SK-N-SH treated with all-trans-retinoic acid at 6 μM for 48 hours (cell line): ENCODE data around the gene SLC10A1.

Source experiments
- ATAC-seq: fragments of 200-7000 bp; cut with Tn5 transposase; 3 replicates; pipeline ENCODE4 v1.9.1; 2020; ENCODE audit warnings: mild to moderate bottlenecking, moderate library complexity
- BACH2 ChIP-seq: fragments of 250-450 bp; sonication (Bioruptor Pico); IDR thresholded peaks from 2 replicates; pipeline ENCODE4 v1.9.0; 2021; ENCODE audit warnings: mild to moderate bottlenecking, borderline replicate concordance
- CSDC2 ChIP-seq: fragments of 250-450 bp; sonication (Bioruptor Pico); IDR thresholded peaks from 2 replicates; pipeline ENCODE4 v1.5.0; 2020; ENCODE audit warnings: mild to moderate bottlenecking, moderate library complexity
- ESRRG ChIP-seq: fragments of 250-450 bp; sonication (Bioruptor Pico); IDR thresholded peaks from 2 replicates; pipeline ENCODE4 v1.6.1; 2021; ENCODE audit warnings: mild to moderate bottlenecking
- GLIS3 ChIP-seq: fragments of 250-450 bp; sonication (Bioruptor Pico); IDR thresholded peaks from 2 replicates; pipeline ENCODE4 v1.5.0; 2020; ENCODE audit warnings: mild to moderate bottlenecking, moderate library complexity
- OSR1 ChIP-seq: fragments of 250-450 bp; sonication (Bioruptor Pico); IDR thresholded peaks from 2 replicates; pipeline ENCODE4 v1.8.0; 2022; ENCODE audit warnings: moderate library complexity, mild to moderate bottlenecking, inconsistent platforms
- PPARA ChIP-seq: fragments of 250-450 bp; sonication (Bioruptor Pico); IDR thresholded peaks from 2 replicates; pipeline ENCODE4 v1.5.0; 2020; ENCODE audit warnings: mild to moderate bottlenecking, borderline replicate concordance
- RARB ChIP-seq: fragments of 250-450 bp; sonication (Bioruptor Pico); IDR thresholded peaks from 2 replicates; pipeline ENCODE4 v1.8.0; 2021; ENCODE audit warnings: mild to moderate bottlenecking, moderate library complexity
- TCF4 ChIP-seq: fragments of 250-450 bp; sonication (Bioruptor Pico); IDR thresholded peaks from 2 replicates; pipeline ENCODE4 v1.8.0; 2021; ENCODE audit warnings: mild to moderate bottlenecking, moderate library complexity, borderline replicate concordance
- ZFP3 ChIP-seq: fragments of 250-450 bp; sonication (Bioruptor Pico); IDR thresholded peaks from 2 replicates; pipeline ENCODE4 v1.5.0; 2020; ENCODE audit warnings: mild to moderate bottlenecking, moderate library complexity
- ZFP30 ChIP-seq: fragments of 450-650 bp; formaldehyde crosslinking; IDR thresholded peaks from 2 replicates; pipeline ENCODE4 v1.5.0; 2022; ENCODE audit warnings: mild to moderate bottlenecking, moderate library complexity
- ZNF565 ChIP-seq: fragments of 450-650 bp; formaldehyde crosslinking; conservative IDR thresholded peaks from 2 replicates; pipeline ENCODE4 v1.5.0; 2020; ENCODE audit warnings: low read depth, mild to moderate bottlenecking, moderate library complexity
- ZNF70 ChIP-seq: fragments of 450-650 bp; formaldehyde crosslinking; IDR thresholded peaks from 2 replicates; pipeline ENCODE4 v1.5.0; 2020; ENCODE audit warnings: mild to moderate bottlenecking, moderate library complexity
- TF ChIP-seq, protein P1 (sequence below): fragments of 250-450 bp; sonication (Bioruptor Pico); IDR thresholded peaks from 2 replicates; pipeline ENCODE4 v1.5.1; 2020; ENCODE audit warnings: low read depth, mild to moderate bottlenecking, moderate library complexity
- TF ChIP-seq, protein P2 (sequence below): fragments of 250-450 bp; sonication (Bioruptor Pico); IDR thresholded peaks from 2 replicates; pipeline ENCODE4 v1.8.0; 2021; ENCODE audit warnings: low read depth, mild to moderate bottlenecking, moderate library complexity, borderline replicate concordance
- TF ChIP-seq, protein P3 (sequence below): fragments of 250-450 bp; sonication (Bioruptor Pico); IDR thresholded peaks from 2 replicates; pipeline ENCODE4 v1.8.0; 2020; ENCODE audit warnings: mild to moderate bottlenecking, moderate library complexity, borderline replicate concordance
- TF ChIP-seq, protein P4 (sequence below): fragments of 250-450 bp; sonication (Bioruptor Pico); IDR thresholded peaks from 2 replicates; pipeline ENCODE4 v1.5.0; 2020; ENCODE audit warnings: mild to moderate bottlenecking, moderate library complexity
- TF ChIP-seq, protein P5 (sequence below): fragments of 250-450 bp; sonication (Bioruptor Pico); IDR thresholded peaks from 2 replicates; pipeline ENCODE4 v1.5.1; 2021; ENCODE audit warnings: mild to moderate bottlenecking, moderate library complexity

Gene SLC10A1

DNA sequence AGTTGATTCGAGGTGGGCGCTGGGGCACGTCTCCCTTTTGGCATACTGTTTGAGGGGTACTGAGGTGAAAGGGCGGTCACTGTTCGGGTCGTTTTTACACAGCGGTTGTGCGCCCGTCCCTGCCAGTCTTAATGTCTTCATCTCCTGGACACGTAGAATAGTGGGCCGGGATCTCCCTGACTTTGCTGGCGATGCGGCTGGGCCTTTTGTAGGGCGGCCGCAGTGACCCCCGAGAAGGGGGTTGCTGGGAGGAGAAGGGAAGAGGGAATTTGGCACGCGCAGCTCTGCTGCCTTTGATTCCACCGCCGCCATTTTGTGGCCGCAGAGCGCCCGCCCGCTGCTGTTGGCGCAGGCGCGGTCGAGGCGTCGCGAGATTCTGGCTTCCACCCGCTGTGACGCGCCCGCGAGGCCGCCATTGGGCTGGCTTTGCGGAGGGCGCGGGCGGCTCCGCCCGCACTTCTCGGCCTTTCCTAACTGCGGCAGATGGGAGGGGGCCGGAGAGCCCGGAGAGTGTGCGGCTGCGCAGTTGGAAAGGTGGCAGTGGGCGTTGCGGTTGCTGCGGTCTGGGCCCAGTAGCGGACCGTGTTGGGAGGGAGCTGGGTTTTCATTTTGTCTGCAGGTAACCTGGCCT, 29.6 kb downstream of the SLC10A1 start (continued):
- TF ChIP-seq, protein P1, sequence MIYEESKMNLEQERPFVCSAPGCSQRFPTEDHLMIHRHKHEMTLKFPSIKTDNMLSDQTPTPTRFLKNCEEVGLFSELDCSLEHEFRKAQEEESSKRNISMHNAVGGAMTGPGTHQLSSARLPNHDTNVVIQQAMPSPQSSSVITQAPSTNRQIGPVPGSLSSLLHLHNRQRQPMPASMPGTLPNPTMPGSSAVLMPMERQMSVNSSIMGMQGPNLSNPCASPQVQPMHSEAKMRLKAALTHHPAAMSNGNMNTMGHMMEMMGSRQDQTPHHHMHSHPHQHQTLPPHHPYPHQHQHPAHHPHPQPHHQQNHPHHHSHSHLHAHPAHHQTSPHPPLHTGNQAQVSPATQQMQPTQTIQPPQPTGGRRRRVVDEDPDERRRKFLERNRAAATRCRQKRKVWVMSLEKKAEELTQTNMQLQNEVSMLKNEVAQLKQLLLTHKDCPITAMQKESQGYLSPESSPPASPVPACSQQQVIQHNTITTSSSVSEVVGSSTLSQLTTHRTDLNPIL (CRISPR knock-in tag) = 0 out of 2 replicates have a peak, but pooled peaks have one; percentile 48
- TF ChIP-seq, protein P2, sequence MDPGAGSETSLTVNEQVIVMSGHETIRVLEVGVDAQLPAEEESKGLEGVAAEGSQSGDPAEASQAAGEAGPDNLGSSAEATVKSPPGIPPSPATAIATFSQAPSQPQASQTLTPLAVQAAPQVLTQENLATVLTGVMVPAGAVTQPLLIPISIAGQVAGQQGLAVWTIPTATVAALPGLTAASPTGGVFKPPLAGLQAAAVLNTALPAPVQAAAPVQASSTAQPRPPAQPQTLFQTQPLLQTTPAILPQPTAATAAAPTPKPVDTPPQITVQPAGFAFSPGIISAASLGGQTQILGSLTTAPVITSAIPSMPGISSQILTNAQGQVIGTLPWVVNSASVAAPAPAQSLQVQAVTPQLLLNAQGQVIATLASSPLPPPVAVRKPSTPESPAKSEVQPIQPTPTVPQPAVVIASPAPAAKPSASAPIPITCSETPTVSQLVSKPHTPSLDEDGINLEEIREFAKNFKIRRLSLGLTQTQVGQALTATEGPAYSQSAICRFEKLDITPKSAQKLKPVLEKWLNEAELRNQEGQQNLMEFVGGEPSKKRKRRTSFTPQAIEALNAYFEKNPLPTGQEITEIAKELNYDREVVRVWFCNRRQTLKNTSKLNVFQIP (CRISPR knock-in tag) = 0 out of 2 replicates have a peak, but pooled peaks have one; percentile 2
- no peak for TF ChIP-seq ZFP3 (CRISPR knock-in tag)
- no peak for TF ChIP-seq BACH2
- TF ChIP-seq ESRRG (CRISPR knock-in tag) = peak; percentile 67; the same call in 1 of the 2 replicates
- 0 out of 2 replicates have a peak, but pooled peaks have one; percentile 43 for TF ChIP-seq ZNF70 (CRISPR knock-in tag)
- TF ChIP-seq RARB = peak; percentile 73; the same call in 1 of the 2 replicates
- TF ChIP-seq, protein P3, sequence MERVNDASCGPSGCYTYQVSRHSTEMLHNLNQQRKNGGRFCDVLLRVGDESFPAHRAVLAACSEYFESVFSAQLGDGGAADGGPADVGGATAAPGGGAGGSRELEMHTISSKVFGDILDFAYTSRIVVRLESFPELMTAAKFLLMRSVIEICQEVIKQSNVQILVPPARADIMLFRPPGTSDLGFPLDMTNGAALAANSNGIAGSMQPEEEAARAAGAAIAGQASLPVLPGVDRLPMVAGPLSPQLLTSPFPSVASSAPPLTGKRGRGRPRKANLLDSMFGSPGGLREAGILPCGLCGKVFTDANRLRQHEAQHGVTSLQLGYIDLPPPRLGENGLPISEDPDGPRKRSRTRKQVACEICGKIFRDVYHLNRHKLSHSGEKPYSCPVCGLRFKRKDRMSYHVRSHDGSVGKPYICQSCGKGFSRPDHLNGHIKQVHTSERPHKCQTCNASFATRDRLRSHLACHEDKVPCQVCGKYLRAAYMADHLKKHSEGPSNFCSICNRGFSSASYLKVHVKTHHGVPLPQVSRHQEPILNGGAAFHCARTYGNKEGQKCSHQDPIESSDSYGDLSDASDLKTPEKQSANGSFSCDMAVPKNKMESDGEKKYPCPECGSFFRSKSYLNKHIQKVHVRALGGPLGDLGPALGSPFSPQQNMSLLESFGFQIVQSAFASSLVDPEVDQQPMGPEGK (CRISPR knock-in tag) = no peak
- no peak for TF ChIP-seq PPARA
- no peak for TF ChIP-seq ZNF565 (CRISPR knock-in tag)
- TF ChIP-seq TCF4 (CRISPR knock-in tag) = no peak

DNA sequence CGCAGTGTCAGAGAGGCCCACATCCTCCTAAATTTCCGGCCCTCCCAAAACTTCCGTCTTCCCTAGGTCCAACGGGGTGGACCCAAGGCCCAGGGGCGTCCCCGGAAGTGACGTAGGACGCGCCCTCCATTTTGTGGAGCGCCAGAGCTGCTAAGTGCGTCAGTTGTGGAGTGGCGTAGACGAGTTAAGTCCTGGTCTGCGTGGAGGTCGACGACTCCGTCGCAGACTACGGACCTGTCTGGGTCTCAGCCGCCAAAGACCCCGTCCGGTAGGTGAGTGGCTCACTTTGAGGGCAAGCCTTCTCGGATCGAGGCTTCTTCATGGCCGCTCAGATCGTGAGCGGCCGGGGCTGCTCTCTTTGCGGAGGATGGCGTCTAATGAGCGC, 30.1 kb downstream of the SLC10A1 start, which contains the start of gene SRSF5:
TSS of gene SRSF5 (plus strand) at position 159 of the 385 bp plus-strand sequence. CDS start 1,015 bp downstream, outside the sequence.
- peak; percentile 93 for ATAC-seq
- TF ChIP-seq RARB (0 out of 2 replicates have a peak, but pooled peaks have one; percentile 4), ZNF565 (CRISPR knock-in tag) (no peak)
- TF ChIP-seq, protein P2 (CRISPR knock-in tag) = 0 out of 2 replicates have a peak, but pooled peaks have one; percentile 37
- TF ChIP-seq, all 23 proteins: peak for 2

DNA sequence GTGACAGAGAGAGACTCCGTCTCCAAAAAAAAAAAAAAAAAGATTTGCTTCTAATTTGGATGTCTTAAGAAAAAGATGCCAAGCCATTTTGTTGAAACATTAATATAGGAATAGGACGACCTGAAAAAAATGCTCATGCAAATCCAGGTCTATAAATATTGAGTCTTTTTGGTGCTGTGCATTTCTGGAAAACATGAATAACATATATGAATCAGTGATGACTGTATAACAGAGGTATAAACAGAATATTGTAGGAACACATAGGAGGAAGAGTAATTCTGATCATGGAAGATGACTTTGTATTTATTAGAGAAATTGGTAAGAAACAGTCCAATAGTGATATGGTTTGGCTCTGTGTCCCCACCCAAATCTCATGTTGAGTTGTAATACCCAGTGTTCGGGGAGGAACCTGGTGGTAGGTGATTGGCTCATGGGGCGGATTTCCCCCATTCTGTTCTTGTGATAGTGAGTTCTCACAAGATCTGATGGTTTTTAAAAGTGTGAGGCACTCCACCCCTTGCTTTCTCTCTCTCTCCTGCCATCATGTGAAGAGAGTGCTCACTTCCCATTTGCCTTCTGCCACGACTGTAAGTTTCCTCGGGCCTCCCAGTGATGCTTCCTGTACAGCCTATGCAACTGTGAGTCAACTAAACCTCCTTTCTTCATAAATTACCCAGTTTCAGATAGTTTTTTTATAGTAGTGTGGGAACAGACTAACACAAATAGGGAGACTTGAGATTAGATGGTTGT, 33.1 kb downstream of the SLC10A1 start:
- no peak for ATAC-seq
- TF ChIP-seq, protein P1 (CRISPR knock-in tag) = no peak
- no peak for TF ChIP-seq GLIS3
- TF ChIP-seq ESRRG (CRISPR knock-in tag) = no peak
- TF ChIP-seq CSDC2 (CRISPR knock-in tag) = no peak
- TF ChIP-seq BACH2 = no peak
- no peak for TF ChIP-seq ZNF70 (CRISPR knock-in tag)
- TF ChIP-seq, protein P4, sequence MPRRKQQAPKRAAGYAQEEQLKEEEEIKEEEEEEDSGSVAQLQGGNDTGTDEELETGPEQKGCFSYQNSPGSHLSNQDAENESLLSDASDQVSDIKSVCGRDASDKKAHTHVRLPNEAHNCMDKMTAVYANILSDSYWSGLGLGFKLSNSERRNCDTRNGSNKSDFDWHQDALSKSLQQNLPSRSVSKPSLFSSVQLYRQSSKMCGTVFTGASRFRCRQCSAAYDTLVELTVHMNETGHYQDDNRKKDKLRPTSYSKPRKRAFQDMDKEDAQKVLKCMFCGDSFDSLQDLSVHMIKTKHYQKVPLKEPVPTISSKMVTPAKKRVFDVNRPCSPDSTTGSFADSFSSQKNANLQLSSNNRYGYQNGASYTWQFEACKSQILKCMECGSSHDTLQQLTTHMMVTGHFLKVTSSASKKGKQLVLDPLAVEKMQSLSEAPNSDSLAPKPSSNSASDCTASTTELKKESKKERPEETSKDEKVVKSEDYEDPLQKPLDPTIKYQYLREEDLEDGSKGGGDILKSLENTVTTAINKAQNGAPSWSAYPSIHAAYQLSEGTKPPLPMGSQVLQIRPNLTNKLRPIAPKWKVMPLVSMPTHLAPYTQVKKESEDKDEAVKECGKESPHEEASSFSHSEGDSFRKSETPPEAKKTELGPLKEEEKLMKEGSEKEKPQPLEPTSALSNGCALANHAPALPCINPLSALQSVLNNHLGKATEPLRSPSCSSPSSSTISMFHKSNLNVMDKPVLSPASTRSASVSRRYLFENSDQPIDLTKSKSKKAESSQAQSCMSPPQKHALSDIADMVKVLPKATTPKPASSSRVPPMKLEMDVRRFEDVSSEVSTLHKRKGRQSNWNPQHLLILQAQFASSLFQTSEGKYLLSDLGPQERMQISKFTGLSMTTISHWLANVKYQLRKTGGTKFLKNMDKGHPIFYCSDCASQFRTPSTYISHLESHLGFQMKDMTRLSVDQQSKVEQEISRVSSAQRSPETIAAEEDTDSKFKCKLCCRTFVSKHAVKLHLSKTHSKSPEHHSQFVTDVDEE (CRISPR knock-in tag) = no peak
- no peak for TF ChIP-seq OSR1 (CRISPR knock-in tag)
- TF ChIP-seq, protein P3 (CRISPR knock-in tag) = no peak
- TF ChIP-seq ZFP30 (CRISPR knock-in tag) = no peak
- TF ChIP-seq, protein P5, sequence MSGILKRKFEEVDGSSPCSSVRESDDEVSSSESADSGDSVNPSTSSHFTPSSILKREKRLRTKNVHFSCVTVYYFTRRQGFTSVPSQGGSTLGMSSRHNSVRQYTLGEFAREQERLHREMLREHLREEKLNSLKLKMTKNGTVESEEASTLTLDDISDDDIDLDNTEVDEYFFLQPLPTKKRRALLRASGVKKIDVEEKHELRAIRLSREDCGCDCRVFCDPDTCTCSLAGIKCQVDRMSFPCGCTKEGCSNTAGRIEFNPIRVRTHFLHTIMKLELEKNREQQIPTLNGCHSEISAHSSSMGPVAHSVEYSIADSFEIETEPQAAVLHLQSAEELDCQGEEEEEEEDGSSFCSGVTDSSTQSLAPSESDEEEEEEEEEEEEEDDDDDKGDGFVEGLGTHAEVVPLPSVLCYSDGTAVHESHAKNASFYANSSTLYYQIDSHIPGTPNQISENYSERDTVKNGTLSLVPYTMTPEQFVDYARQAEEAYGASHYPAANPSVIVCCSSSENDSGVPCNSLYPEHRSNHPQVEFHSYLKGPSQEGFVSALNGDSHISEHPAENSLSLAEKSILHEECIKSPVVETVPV (CRISPR knock-in tag) = no peak
